ENCODE results near the gene DLK2.

The DLK2 gene

GRCh38 chr6:43493833-43494232 is 38.5 kb upstream of the DLK2 start:
- H4K20me1 ChIP-seq (ENCODE audit: insufficient read depth, low read length), result peaks cover 41% of the 10 kb centered on the region
- H3K4me2 ChIP-seq (ENCODE audit: low read length), result no peak overlapping the region
- H2AFZ ChIP-seq (ENCODE audit: low read depth, low read length), result no peak overlapping the region
- peaks cover 28% of the 10 kb centered on the region; the same call in 1 of the 2 replicates for H3K79me2 ChIP-seq (ENCODE audit: low read length)
- H3K9ac ChIP-seq (ENCODE audit: low read length), result no peak overlapping the region
- no peaks in the 10 kb centered on the region for H3K9me3 ChIP-seq (ENCODE audit: insufficient read depth, low read length)
- H3K27me3 ChIP-seq (ENCODE audit: low read depth, low read length), result no peaks in the 10 kb centered on the region
- TF ChIP-seq EZH2phosphoT487 (IDR thresholded peaks at IDR 0.05; ENCODE audit: low read depth), result no peak
- TF ChIP-seq CTCF (IDR thresholded peaks at IDR 0.05; ENCODE audit: low read depth, low read length), result no peak
- no peaks in the 10 kb centered on the region for H3K4me1 ChIP-seq (ENCODE audit: low read length)
- H3K27ac ChIP-seq (ENCODE audit: low read length), result no peak overlapping the region
- peaks cover 17% of the 10 kb centered on the region for H3K36me3 ChIP-seq (replicated peaks; ENCODE audit: low read depth, low read length)
- H3K4me3 ChIP-seq (ENCODE audit: low read length), result no peak overlapping the region

GRCh38 chr6:43493230-43493629 is 37.9 kb upstream of the DLK2 start:
- H3K9ac ChIP-seq (ENCODE audit: low read length), result no peak overlapping the region
- no peaks in the 10 kb centered on the region for H3K9me3 ChIP-seq (ENCODE audit: insufficient read depth, low read length)
- H3K4me3 ChIP-seq (ENCODE audit: low read length), result no peak overlapping the region
- no peak overlapping the region for H3K27ac ChIP-seq (ENCODE audit: low read length)
- no peak overlapping the region for H3K4me2 ChIP-seq (ENCODE audit: low read length)
- no peaks in the 10 kb centered on the region for H3K4me1 ChIP-seq (ENCODE audit: low read length)
- peaks cover 13% of the 10 kb centered on the region for H3K36me3 ChIP-seq (replicated peaks; ENCODE audit: low read depth, low read length)
- TF ChIP-seq CTCF (IDR thresholded peaks at IDR 0.05; ENCODE audit: low read depth, low read length), result no peak
- TF ChIP-seq EZH2phosphoT487 (IDR thresholded peaks at IDR 0.05; ENCODE audit: low read depth), result no peak
- H3K79me2 ChIP-seq (ENCODE audit: low read length), result peaks cover 33% of the 10 kb centered on the region; the same call in 1 of the 2 replicates
- no peaks in the 10 kb centered on the region for H3K27me3 ChIP-seq (ENCODE audit: low read depth, low read length)
- peaks cover 41% of the 10 kb centered on the region for H4K20me1 ChIP-seq (ENCODE audit: insufficient read depth, low read length)
- H2AFZ ChIP-seq (ENCODE audit: low read depth, low read length), result no peak overlapping the region

GRCh38 chr6:43492673-43493072 is 37.3 kb upstream of the DLK2 start:
- Histone ChIP-seq H4K20me1 (ENCODE audit: insufficient read depth, low read length) (peaks cover 41% of the 10 kb centered on the region), H3K36me3 (replicated peaks; ENCODE audit: low read depth, low read length) (peaks cover 8% of the 10 kb centered on the region), H3K4me2 (ENCODE audit: low read length) (no peak overlapping the region), H3K27me3 (ENCODE audit: low read depth, low read length) (no peaks in the 10 kb centered on the region), H3K9me3 (ENCODE audit: insufficient read depth, low read length) (no peaks in the 10 kb centered on the region), H3K4me3 (ENCODE audit: low read length) (no peak overlapping the region), H2AFZ (ENCODE audit: low read depth, low read length) (no peak overlapping the region), H3K27ac (ENCODE audit: low read length) (no peak overlapping the region), H3K9ac (ENCODE audit: low read length) (no peak overlapping the region), H3K79me2 (ENCODE audit: low read length) (peaks cover 33% of the 10 kb centered on the region; the same call in 1 of the 2 replicates), H3K4me1 (ENCODE audit: low read length) (no peaks in the 10 kb centered on the region)
- no peak for TF ChIP-seq EZH2phosphoT487 (IDR thresholded peaks at IDR 0.05; ENCODE audit: low read depth)
- TF ChIP-seq CTCF (IDR thresholded peaks at IDR 0.05; ENCODE audit: low read depth, low read length), result no peak

GRCh38 chr6:43491750-43492661 is 36.7 kb upstream of the DLK2 start:
- H3K9me3 ChIP-seq (ENCODE audit: insufficient read depth, low read length), result no peaks in the 10 kb centered on the region
- TF ChIP-seq EZH2phosphoT487 (IDR thresholded peaks at IDR 0.05; ENCODE audit: low read depth), result no peak
- TF ChIP-seq CTCF (IDR thresholded peaks at IDR 0.05; ENCODE audit: low read depth, low read length), result no peak
- no peaks in the 10 kb centered on the region for H3K27me3 ChIP-seq (ENCODE audit: low read depth, low read length)
- peaks cover 38% of the 10 kb centered on the region for H4K20me1 ChIP-seq (ENCODE audit: insufficient read depth, low read length)
- H3K79me2 ChIP-seq (ENCODE audit: low read length), result peaks cover 33% of the 10 kb centered on the region; the same call in 1 of the 2 replicates
- H3K4me3 ChIP-seq (ENCODE audit: low read length), result no peak overlapping the region
- H3K27ac ChIP-seq (ENCODE audit: low read length), result no peak overlapping the region
- H3K4me2 ChIP-seq (ENCODE audit: low read length), result no peak overlapping the region
- H2AFZ ChIP-seq (ENCODE audit: low read depth, low read length), result no peak overlapping the region
- peaks cover 6% of the 10 kb centered on the region for H3K36me3 ChIP-seq (replicated peaks; ENCODE audit: low read depth, low read length)
- H3K4me1 ChIP-seq (ENCODE audit: low read length), result no peaks in the 10 kb centered on the region
- H3K9ac ChIP-seq (ENCODE audit: low read length), result no peak overlapping the region
